Uterus (tissue), 4 donors: ENCODE data around the gene MPO. TPM values are rescaled to one million over a fixed set of nuclear protein-coding genes. Genes with fewer than 3 reads are reported as not detected.

Source experiments
- DNase-seq, 2 donors: peaks; one replicate each; pipeline ENCODE4 v3.0.0-alpha.2; 2019 to 2020
- H3K27ac ChIP-seq, 2 donors: fragments of 200-600 bp; sonication (generic); 1 replicate in 1 of 2; 2 replicates in 1 of 2; pipeline ENCODE4 v1.5.1; 2016 to 2018
- H3K27me3 ChIP-seq, 2 donors: fragments of 200-600 bp; sonication (generic); one replicate each; pipeline ENCODE4 v1.5.1; 2018 to 2019; ENCODE audit warnings: control low read depth in 1 of 2
- H3K36me3 ChIP-seq, 2 donors: fragments of 200-600 bp; sonication (generic); one replicate each; pipeline ENCODE4 v1.5.1; 2019; ENCODE audit warnings: control low read depth in 1 of 2
- H3K4me1 ChIP-seq, 2 donors: fragments of 200-600 bp; sonication (generic); one replicate each; pipeline ENCODE4 v1.5.1; 2018 to 2019; ENCODE audit warnings: control low read depth in 1 of 2
- H3K4me3 ChIP-seq, 2 donors: fragments of 200-600 bp; sonication (generic); 1 replicate in 1 of 2; 2 replicates in 1 of 2; pipeline ENCODE4 v1.5.1; 2018 to 2019; ENCODE audit warnings: mild to moderate bottlenecking in 1 of 2
- H3K9me3 ChIP-seq, 2 donors: fragments of 200-600 bp; sonication (generic); one replicate each; pipeline ENCODE4 v1.5.1; 2019; ENCODE audit warnings: control low read depth in 1 of 2
- POLR2A ChIP-seq, 2 donors: fragments of 450-650 bp; IDR thresholded peaks; one replicate each; pipeline ENCODE4 v1.6.1; 2016; ENCODE audit warnings: antibody characterized with exemption in 2 of 2, mild to moderate bottlenecking in 1 of 2, moderate library complexity in 1 of 2
- intact Hi-C: fragments of 100-400 bp; cut with DNase I; formaldehyde crosslinking; loops from one replicate; pipeline ENCODE4 v1.15.1; 2023; ENCODE audit warnings: low total_unique reads
- total RNA-seq, 4 donors: library from RNA; depleted of rRNA in 3 of 4; stranded (reverse); fragments of >200 nt in 3 of 4; gene quantifications; one replicate each; pipeline versions ENCODE4 v1.1.0 to v1.2.4, GENCODE V29; 2014 to 2023
- TF ChIP-seq, protein P1 (sequence below), 4 experiments: fragments of 200-600 bp in 2 of 4; fragments of 450-650 bp in 2 of 4; sonication (generic) in 2 of 4; IDR thresholded peaks; one replicate each; pipeline ENCODE4 v1.5.1; 2016 to 2019; ENCODE audit warnings: antibody characterized with exemption in 4 of 4, mild to moderate bottlenecking in 2 of 4, moderate library complexity in 1 of 4
- donor health status: DM: yes; HTN: yes; CAD: no.

The MPO gene
- total RNA-seq, 4 donors from 2014 or later: 0.79 to 21.7 TPM; not detected in 2

DNA sequence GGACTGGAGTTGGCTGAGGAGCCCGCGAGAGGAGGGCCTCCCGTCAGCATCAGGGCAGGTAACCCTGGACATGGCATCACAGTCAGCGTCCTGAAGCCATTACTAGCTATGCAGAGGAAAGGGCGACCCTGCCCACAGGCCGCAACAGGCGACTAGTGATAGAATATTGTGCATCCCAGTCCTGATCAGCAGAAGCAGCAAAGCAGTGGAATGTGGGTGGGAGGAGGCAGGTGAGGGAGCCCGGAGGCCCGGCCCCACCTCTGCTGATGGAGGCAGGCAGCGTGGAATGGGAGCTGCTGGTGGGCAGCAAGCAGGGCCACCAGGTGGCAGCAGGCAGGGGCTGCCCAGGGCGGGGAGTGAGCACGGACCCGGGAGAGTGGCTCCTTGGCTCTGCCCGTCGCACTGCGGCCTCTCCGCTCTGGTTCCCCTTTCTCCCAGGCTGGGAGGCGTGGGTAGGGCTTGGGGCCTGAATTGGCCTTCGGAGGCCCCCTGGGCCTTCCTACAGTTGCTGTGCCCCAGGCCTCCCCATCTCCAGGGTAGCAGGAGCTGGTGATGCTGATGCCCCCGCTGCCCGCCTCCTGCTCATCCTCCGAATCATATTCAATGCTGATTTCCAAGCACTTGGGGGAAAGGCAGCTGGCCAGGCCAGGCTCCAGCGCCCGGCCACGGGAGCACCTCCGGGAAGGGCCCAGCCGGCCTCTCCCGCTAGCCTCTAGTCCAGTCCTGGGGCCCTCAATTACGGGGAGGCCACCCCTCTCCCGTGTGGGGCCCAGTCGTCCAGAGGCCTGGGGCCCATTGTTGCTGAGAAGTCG lies 27.6 kb upstream of the MPO start:
- Histone ChIP-seq H3K4me1 (no peaks in the 10 kb centered on the region), H3K27me3 (no peaks in the 10 kb centered on the region), H3K27ac (no peak overlapping the region), H3K9me3 (no peaks in the 10 kb centered on the region), H3K4me3 (no peak overlapping the region), H3K36me3 (no peaks in the 10 kb centered on the region)
- peak in 1 of 2 donors; percentile 9 for DNase-seq
- TF ChIP-seq, protein P1, sequence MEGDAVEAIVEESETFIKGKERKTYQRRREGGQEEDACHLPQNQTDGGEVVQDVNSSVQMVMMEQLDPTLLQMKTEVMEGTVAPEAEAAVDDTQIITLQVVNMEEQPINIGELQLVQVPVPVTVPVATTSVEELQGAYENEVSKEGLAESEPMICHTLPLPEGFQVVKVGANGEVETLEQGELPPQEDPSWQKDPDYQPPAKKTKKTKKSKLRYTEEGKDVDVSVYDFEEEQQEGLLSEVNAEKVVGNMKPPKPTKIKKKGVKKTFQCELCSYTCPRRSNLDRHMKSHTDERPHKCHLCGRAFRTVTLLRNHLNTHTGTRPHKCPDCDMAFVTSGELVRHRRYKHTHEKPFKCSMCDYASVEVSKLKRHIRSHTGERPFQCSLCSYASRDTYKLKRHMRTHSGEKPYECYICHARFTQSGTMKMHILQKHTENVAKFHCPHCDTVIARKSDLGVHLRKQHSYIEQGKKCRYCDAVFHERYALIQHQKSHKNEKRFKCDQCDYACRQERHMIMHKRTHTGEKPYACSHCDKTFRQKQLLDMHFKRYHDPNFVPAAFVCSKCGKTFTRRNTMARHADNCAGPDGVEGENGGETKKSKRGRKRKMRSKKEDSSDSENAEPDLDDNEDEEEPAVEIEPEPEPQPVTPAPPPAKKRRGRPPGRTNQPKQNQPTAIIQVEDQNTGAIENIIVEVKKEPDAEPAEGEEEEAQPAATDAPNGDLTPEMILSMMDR (IDR thresholded peaks at IDR 0.05): no peak
- no peak for TF ChIP-seq POLR2A (IDR thresholded peaks at IDR 0.05)
- intact Hi-C loops: no loop called here

- H3K27me3 ChIP-seq: no peaks in the 10 kb centered on the region
- intact Hi-C loops: no loop called here
- no peak overlapping the region for H3K27ac ChIP-seq
- H3K4me1 ChIP-seq: no peaks in the 10 kb centered on the region
- no peaks in the 10 kb centered on the region for H3K36me3 ChIP-seq
- DNase-seq: peak in 1 of 2 donors; percentile 8
- no peak for TF ChIP-seq POLR2A (IDR thresholded peaks at IDR 0.05)
- TF ChIP-seq, protein P1 (IDR thresholded peaks at IDR 0.05): no peak
- H3K4me3 ChIP-seq: no peak overlapping the region
- no peaks in the 10 kb centered on the region for H3K9me3 ChIP-seq
Measured at GRCh38 chr17:58307468-58308172, 26.9 kb upstream of the MPO start.

DNA sequence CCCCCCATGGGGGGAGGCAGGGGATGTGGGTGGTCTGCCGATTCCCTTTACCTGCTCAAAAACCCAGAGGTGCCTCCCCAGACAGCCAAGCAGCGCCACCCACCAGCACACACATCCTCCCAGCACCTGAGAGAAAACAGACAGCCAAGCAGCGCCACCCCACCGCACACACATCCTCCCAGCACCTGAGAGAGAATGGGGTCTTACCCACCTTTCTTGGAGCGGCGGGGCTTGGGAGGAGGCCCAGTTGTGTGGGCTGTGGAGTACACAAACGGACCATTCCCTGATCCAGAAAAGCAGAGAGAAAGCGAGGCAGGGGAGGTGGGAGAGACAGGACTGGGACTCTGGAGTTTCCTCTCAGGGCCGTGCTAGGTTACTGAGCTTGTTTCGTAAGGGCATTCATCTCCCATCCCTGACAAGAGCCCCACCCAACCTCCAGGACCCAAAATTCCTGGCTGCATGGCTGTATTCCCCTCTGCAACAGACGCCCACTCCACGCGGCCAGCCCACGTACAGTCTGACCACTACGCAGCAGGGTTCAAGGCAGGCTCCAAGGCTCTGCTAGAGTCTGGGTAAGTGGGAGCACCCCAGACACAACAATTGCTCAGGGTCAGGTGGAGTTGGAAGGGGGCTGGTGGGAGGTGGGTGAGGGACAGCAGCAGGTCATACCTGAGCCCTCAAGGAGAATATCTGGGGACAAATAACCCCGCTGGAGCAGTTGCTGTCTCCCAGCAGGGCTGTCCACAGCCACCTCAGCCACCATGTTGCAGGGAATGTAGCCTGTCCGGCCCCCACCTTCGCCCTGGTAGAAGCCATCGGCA lies 25.6 kb upstream of the MPO start:
- Histone ChIP-seq H3K27me3 (no peaks in the 10 kb centered on the region), H3K9me3 (no peaks in the 10 kb centered on the region), H3K27ac (no peak overlapping the region), H3K36me3 (no peaks in the 10 kb centered on the region), H3K4me3 (no peak overlapping the region), H3K4me1 (no peaks in the 10 kb centered on the region)
- intact Hi-C loops: no loop called here
- DNase-seq: peak in 1 of 2 donors; percentile 8
- TF ChIP-seq, protein P1 (IDR thresholded peaks at IDR 0.05): no peak
- no peak for TF ChIP-seq POLR2A (IDR thresholded peaks at IDR 0.05)

GRCh38 chr17:58305626-58306025 lies 24.9 kb upstream of the MPO start:
- H3K36me3 ChIP-seq: no peaks in the 10 kb centered on the region
- no peak overlapping the region for H3K27ac ChIP-seq
- intact Hi-C loops: no loop called here
- H3K27me3 ChIP-seq: no peaks in the 10 kb centered on the region
- no peak for DNase-seq
- H3K4me1 ChIP-seq: no peaks in the 10 kb centered on the region
- no peaks in the 10 kb centered on the region for H3K9me3 ChIP-seq
- TF ChIP-seq, protein P1 (IDR thresholded peaks at IDR 0.05): no peak
- no peak for TF ChIP-seq POLR2A (IDR thresholded peaks at IDR 0.05)
- H3K4me3 ChIP-seq: no peak overlapping the region
